Endothelial cell of umbilical vein (primary cell): ENCODE measurements around the gene CDH9. TPM values are rescaled to one million over a fixed set of nuclear protein-coding genes. Genes with fewer than 3 reads are reported as not detected.

ENCODE experiments used
- BruUV-seq: library from RNA; stranded (reverse); fragments of 400-500 nt; replicated peaks from 2 replicates; lab custom pipeline; 2021; lab: Mats Ljungman, UMichigan
- CTCF ChIA-PET: fragments of 300-600, 350-600 bp; sonication (Branson Sonifier 250); formaldehyde crosslinking; loops from one replicate; lab custom pipeline; 2021; ENCODE audit warnings: antibody characterized with exemption, inconsistent platforms; lab: Charles Lee
- POLR2A ChIA-PET: fragments of 300-600, 350-600 bp; sonication (Branson Sonifier 250); formaldehyde crosslinking; loops from one replicate; lab custom pipeline; 2021; ENCODE audit warnings: antibody characterized with exemption, inconsistent platforms; lab: Charles Lee
- DNase-seq: peaks from one replicate; pipeline ENCODE4 v3.0.0-alpha.2; 2011; ENCODE audit warnings: low read depth, low spot score
- FAIRE-seq: peaks from 2 replicates; lab custom pipeline; 2011; peaks lifted over from hg19 to GRCh38; lab: Jason Lieb, UNC
- H2AFZ ChIP-seq: 2 replicates; pipeline ENCODE4 v1.6.0; 2012; ENCODE audit warnings: low read depth, low read length, control low read depth, inconsistent platforms
- H3K27ac ChIP-seq: 2 replicates; pipeline ENCODE4 v1.5.1; 2011; ENCODE audit warnings: low read depth, mild to moderate bottlenecking, control low read depth, low read length, moderate library complexity; ENCODE audit not compliant: insufficient read depth
- H3K27me3 ChIP-seq, 2 experiments: 2 replicates each; pipeline versions ENCODE4 v1.6.0 to v1.6.1; 2011; ENCODE audit warnings: low read length in 2 of 2, mixed read lengths in 1 of 2; ENCODE audit not compliant: control insufficient read depth in 2 of 2, insufficient read depth in 2 of 2
- H3K36me3 ChIP-seq, 2 experiments: 2 replicates in 1 of 2; 3 replicates in 1 of 2; pipeline ENCODE4 v1.5.1; 2011; ENCODE audit warnings: low read length in 2 of 2, mild to moderate bottlenecking in 1 of 2, moderate library complexity in 1 of 2; ENCODE audit not compliant: control insufficient read depth in 2 of 2, insufficient read depth in 2 of 2; ENCODE audit errors: extremely low read depth in 1 of 2
- H3K4me1 ChIP-seq: 3 replicates; pipeline ENCODE4 v1.5.1; 2011; ENCODE audit warnings: mild to moderate bottlenecking, low read length; ENCODE audit not compliant: control insufficient read depth, insufficient read depth; ENCODE audit errors: extremely low read depth
- H3K4me2 ChIP-seq: 2 replicates; pipeline ENCODE4 v1.6.1; 2011; ENCODE audit warnings: low read length, control low read depth, mixed read lengths; ENCODE audit not compliant: insufficient read depth
- H3K4me3 ChIP-seq, 3 experiments: fragments of 200-600 bp in 1 of 3; sonication (generic), shearing (Covaris generic) in 1 of 3; replicated peaks in 1 of 3; 2 replicates each; pipeline ENCODE4 v1.5.1; 2011 to 2016; ENCODE audit warnings: control low read depth in 3 of 3, low read length in 3 of 3, mild to moderate bottlenecking in 2 of 3, inconsistent platforms in 1 of 3, low read depth in 1 of 3, moderate library complexity in 1 of 3; ENCODE audit not compliant: insufficient read depth in 1 of 3
- H3K79me2 ChIP-seq: 2 replicates; pipeline ENCODE4 v1.6.0; 2012; ENCODE audit warnings: low read length, inconsistent platforms; ENCODE audit not compliant: control insufficient read depth, insufficient read depth
- H3K9ac ChIP-seq: replicated peaks from 2 replicates; pipeline ENCODE3; 2011; ENCODE audit warnings: low read length, control low read depth; ENCODE audit not compliant: insufficient read depth; ENCODE audit errors: extremely low read depth
- H3K9me1 ChIP-seq: replicated peaks from 3 replicates; pipeline ENCODE4 v1.6.0; 2011; ENCODE audit warnings: mild to moderate bottlenecking, low read length; ENCODE audit not compliant: control insufficient read depth, insufficient read depth; ENCODE audit errors: extremely low read depth
- H3K9me3 ChIP-seq: replicated peaks from 2 replicates; pipeline ENCODE4 v1.5.1; 2012; ENCODE audit warnings: low read length, inconsistent platforms; ENCODE audit not compliant: control insufficient read depth, insufficient read depth
- H4K20me1 ChIP-seq: replicated peaks from 2 replicates; pipeline ENCODE3; 2011; ENCODE audit warnings: mild to moderate bottlenecking, low read length; ENCODE audit not compliant: control insufficient read depth, insufficient read depth; ENCODE audit errors: extremely low read depth
- CTCF ChIP-seq, 2 donors: IDR thresholded peaks; 1 replicate in 1 of 2; 2 replicates in 1 of 2; pipeline ENCODE4 v1.5.1; 2011; ENCODE audit warnings: low read length in 2 of 2, mild to moderate bottlenecking in 2 of 2, moderate library complexity in 2 of 2, control low read depth in 1 of 2, inconsistent platforms in 1 of 2, low read depth in 1 of 2; ENCODE audit not compliant: insufficient read depth in 1 of 2; ENCODE audit errors: extremely low read depth in 1 of 2
- EZH2 ChIP-seq: IDR thresholded peaks from 2 replicates; pipeline ENCODE4 v1.6.1; 2012; ENCODE audit warnings: borderline replicate concordance, low read depth, mild to moderate bottlenecking, moderate library complexity, low read length, inconsistent platforms; ENCODE audit not compliant: severe bottlenecking
- FOS ChIP-seq: IDR thresholded peaks from 2 replicates; pipeline ENCODE4 v1.6.1; 2011; ENCODE audit warnings: mild to moderate bottlenecking, low read length, moderate library complexity, borderline replicate concordance; ENCODE audit not compliant: insufficient read depth
- GATA2 ChIP-seq: IDR thresholded peaks from 2 replicates; pipeline ENCODE4 v1.7.0; 2011; ENCODE audit warnings: low read depth, mild to moderate bottlenecking, moderate library complexity, mixed read lengths, low read length; ENCODE audit not compliant: insufficient read length, insufficient read depth
- JUN ChIP-seq: IDR thresholded peaks from 2 replicates; pipeline ENCODE4 v1.6.1; 2011; ENCODE audit warnings: borderline replicate concordance, low read depth; ENCODE audit not compliant: insufficient read length, insufficient read depth
- MAX ChIP-seq: IDR thresholded peaks from 2 replicates; pipeline ENCODE4 v1.6.1; 2011; ENCODE audit not compliant: insufficient read depth, insufficient read length
- MYC ChIP-seq: IDR thresholded peaks from one replicate; pipeline ENCODE4 v1.6.1; 2011; ENCODE audit warnings: mild to moderate bottlenecking, low read depth, low read length
- POLR2A ChIP-seq: IDR thresholded peaks from 2 replicates; pipeline ENCODE4 v1.6.1; 2012; ENCODE audit warnings: low read depth, mild to moderate bottlenecking, control low read depth, low read length
- POLR2AphosphoS5 ChIP-seq: IDR thresholded peaks from 2 replicates; pipeline ENCODE4 v1.6.1; 2012; ENCODE audit warnings: low read depth, mild to moderate bottlenecking, control low read depth, low read length, moderate library complexity; ENCODE audit not compliant: insufficient read depth
- dilution Hi-C: fragments of 300-500 bp; cut with MboI; formaldehyde crosslinking; loops from one replicate; pipeline ENCODE4 v1.15.0; 2019; ENCODE audit warnings: low sequenced_read_pairs; ENCODE audit not compliant: extremely low pct_ligation_motif_present
- intact Hi-C: fragments of 100-400 bp; cut with micrococcal nuclease; formaldehyde crosslinking; loops from one replicate; pipeline ENCODE4 v1.10.0; 2022
- polyA plus RNA-seq, 4 experiments: library from polyadenylated mRNA; depleted of rRNA in 3 of 4; stranded (reverse) in 3 of 4; unstranded in 1 of 4; fragments of >200 nt; gene quantifications; 2 replicates each; pipeline versions ENCODE4 v1.2.1 to v1.2.3, GENCODE V29; 2011 to 2012; ENCODE audit warnings: missing spikeins in 1 of 4
- total RNA-seq: library from RNA; stranded (reverse); gene quantifications from 2 replicates; pipeline ENCODE4 v1.2.3, GENCODE V29; 2021

CDH9 gene
- total and polyA plus RNA-seq, 2 donors (not counting 3 experiments of a cell fraction or from before 2014, with no cell fraction given): not detected

GRCh38 chr5:26884481-26884880 is 153.9 kb downstream of the CDH9 start:
- no peaks in the 10 kb centered on the region for H4K20me1 ChIP-seq
- H3K4me1 ChIP-seq: no peaks in the 10 kb centered on the region
- H3K4me3 ChIP-seq: no peak overlapping the region
- H3K9ac ChIP-seq: no peak overlapping the region
- FAIRE-seq (no peak), DNase-seq (no peak)
- no TSS peak for BruUV-seq
- no peaks in the 10 kb centered on the region for H3K27me3 ChIP-seq
- dilution Hi-C loops: no loop called here
- H3K27ac ChIP-seq: no peak overlapping the region
- intact Hi-C loops: no loop called here
- H3K79me2 ChIP-seq: no peaks in the 10 kb centered on the region
- no peaks in the 10 kb centered on the region for H3K9me1 ChIP-seq
- no peak overlapping the region for H3K4me2 ChIP-seq
- POLR2A ChIA-PET: no interaction called here
- no peaks in the 10 kb centered on the region for H3K36me3 ChIP-seq
- TF ChIP-seq JUN: no peak
- TF ChIP-seq FOS: no peak
- TF ChIP-seq POLR2AphosphoS5: no peak
- no peak for TF ChIP-seq MAX
- TF ChIP-seq POLR2A: no peak
- no peak for TF ChIP-seq EZH2
- no peak for TF ChIP-seq GATA2
- no peak for TF ChIP-seq CTCF (IDR thresholded peaks at IDR 0.05; ENCODE audit: extremely low read depth in 1 of 2, insufficient read depth in 1 of 2, low read depth in 1 of 2, low read length in 2 of 2)
- no peak for TF ChIP-seq MYC
- H2AFZ ChIP-seq: no peak overlapping the region
- H3K9me3 ChIP-seq: peaks cover 4% of the 10 kb centered on the region
- CTCF ChIA-PET: no interaction called here
